Neural crest cell (in vitro differentiated cells): ENCODE results near the gene VPS13C. TPM values are rescaled to one million over a fixed set of nuclear protein-coding genes. Genes with fewer than 3 reads are reported as not detected.
A peak's percentile ranks its signal among the peaks of the same experiment; 100 is the strongest.

Experiments
- DNase-seq: peaks from one replicate; pipeline ENCODE4 v3.0.0; 2021; ENCODE audit warnings: low read depth, mixed read lengths, low spot score
- H3K27ac Mint-ChIP-seq: one replicate; pipeline ENCODE4 v1.8.0; 2021; ENCODE audit warnings: mild to moderate bottlenecking, mixed read lengths; ENCODE audit not compliant: unreplicated experiment
- H3K27me3 Mint-ChIP-seq: 2 replicates; pipeline ENCODE4 v1.8.0; 2021; ENCODE audit warnings: low read depth, mild to moderate bottlenecking, mixed read lengths
- H3K36me3 Mint-ChIP-seq: 2 replicates; pipeline ENCODE4 v1.8.0; 2021; ENCODE audit warnings: low read depth, mild to moderate bottlenecking, mixed read lengths
- H3K4me1 Mint-ChIP-seq: 2 replicates; pipeline ENCODE4 v1.8.0; 2021; ENCODE audit warnings: mixed read lengths
- H3K4me3 Mint-ChIP-seq: one replicate; pipeline ENCODE4 v1.8.0; 2021; ENCODE audit warnings: mild to moderate bottlenecking, mixed read lengths
- H3K9me3 Mint-ChIP-seq: 2 replicates; pipeline ENCODE4 v1.8.0; 2021; ENCODE audit warnings: mixed read lengths
- CTCF ChIP-seq: fragments of 200-600 bp; sonication (generic); conservative IDR thresholded peaks from 2 replicates; pipeline ENCODE4 v1.5.0; 2021; ENCODE audit warnings: antibody characterized with exemption, mild to moderate bottlenecking
- total RNA-seq: library from RNA; stranded (reverse); gene quantifications from 2 replicates; pipeline ENCODE4 v1.2.1, GENCODE V29; 2021

The VPS13C gene
- total RNA-seq, 1 donor from 2014 or later: 33.1 TPM

- peaks cover 78% of the 10 kb centered on the region for H3K27me3 Mint-ChIP-seq
- H3K27ac Mint-ChIP-seq: no peak within 1 kb of the TSS
- no peaks in the 10 kb centered on the region for H3K9me3 Mint-ChIP-seq
- H3K4me1 Mint-ChIP-seq: peaks cover 9% of the 10 kb centered on the region
- peak within 1 kb of the TSS; percentile 76 for H3K4me3 Mint-ChIP-seq
- peak; percentile 23 for DNase-seq
- no peak for TF ChIP-seq CTCF
- H3K36me3 Mint-ChIP-seq: no peaks in the 10 kb centered on the region
Observed at GRCh38 chr15:62066663-62067447, 6.6 kb upstream of the VPS13C start, which contains the start of gene C2CD4A. TSS of gene C2CD4A (plus strand) at chr15:62066977. CDS start at chr15:62067614, 637 bp downstream.

- DNase-seq: no peak
- H3K36me3 Mint-ChIP-seq: no peaks in the 10 kb centered on the region
- H3K4me1 Mint-ChIP-seq: peaks cover 24% of the 10 kb centered on the region
- no peaks in the 10 kb centered on the region for H3K9me3 Mint-ChIP-seq
- peaks cover 86% of the 10 kb centered on the region for H3K27me3 Mint-ChIP-seq
- no peak overlapping the region for H3K4me3 Mint-ChIP-seq
- H3K27ac Mint-ChIP-seq: no peak overlapping the region
- TF ChIP-seq CTCF: no peak
Observed at GRCh38 chr15:62063825-62064635, 3.8 kb upstream of the VPS13C start.

- Mint-ChIP-seq H3K27me3 (peaks cover 61% of the 10 kb centered on the region), H3K27ac (no peak overlapping the region), H3K9me3 (no peaks in the 10 kb centered on the region), H3K4me1 (peaks cover 28% of the 10 kb centered on the region), H3K4me3 (peak overlapping the region; percentile 92), H3K36me3 (no peaks in the 10 kb centered on the region)
- no peak for TF ChIP-seq CTCF
- no peak for DNase-seq
Observed at GRCh38 chr15:62060896-62061280, 641 bp upstream of the VPS13C start.

- H3K4me1 Mint-ChIP-seq: peaks cover 32% of the 10 kb centered on the region
- DNase-seq: peak; percentile 37
- H3K9me3 Mint-ChIP-seq: no peaks in the 10 kb centered on the region
- peaks cover 49% of the 10 kb centered on the region for H3K27me3 Mint-ChIP-seq
- H3K27ac Mint-ChIP-seq: peak overlapping the region; percentile 9
- no peaks in the 10 kb centered on the region for H3K36me3 Mint-ChIP-seq
- peak overlapping the region; percentile 92 for H3K4me3 Mint-ChIP-seq
- TF ChIP-seq CTCF: no peak
Observed at GRCh38 chr15:62059816-62060112, 483 bp downstream of the VPS13C start.

GRCh38 chr15:62059108-62059815 is 985 bp downstream of the VPS13C start:
- no peak for DNase-seq
- H3K36me3 Mint-ChIP-seq: no peaks in the 10 kb centered on the region
- no peaks in the 10 kb centered on the region for H3K9me3 Mint-ChIP-seq
- peak; percentile 50 for TF ChIP-seq CTCF
- H3K4me1 Mint-ChIP-seq: peaks cover 35% of the 10 kb centered on the region
- H3K27ac Mint-ChIP-seq: peak overlapping the region; percentile 9
- H3K4me3 Mint-ChIP-seq: peak overlapping the region; percentile 92
- H3K27me3 Mint-ChIP-seq: peaks cover 44% of the 10 kb centered on the region
